Measurements from ENCODE around the gene TNC. TPM values are rescaled to one million over a fixed set of nuclear protein-coding genes. Genes with fewer than 3 reads are reported as not detected.

TNC gene
- polyA plus RNA-seq, 1 experiment = 648 TPM

DNA sequence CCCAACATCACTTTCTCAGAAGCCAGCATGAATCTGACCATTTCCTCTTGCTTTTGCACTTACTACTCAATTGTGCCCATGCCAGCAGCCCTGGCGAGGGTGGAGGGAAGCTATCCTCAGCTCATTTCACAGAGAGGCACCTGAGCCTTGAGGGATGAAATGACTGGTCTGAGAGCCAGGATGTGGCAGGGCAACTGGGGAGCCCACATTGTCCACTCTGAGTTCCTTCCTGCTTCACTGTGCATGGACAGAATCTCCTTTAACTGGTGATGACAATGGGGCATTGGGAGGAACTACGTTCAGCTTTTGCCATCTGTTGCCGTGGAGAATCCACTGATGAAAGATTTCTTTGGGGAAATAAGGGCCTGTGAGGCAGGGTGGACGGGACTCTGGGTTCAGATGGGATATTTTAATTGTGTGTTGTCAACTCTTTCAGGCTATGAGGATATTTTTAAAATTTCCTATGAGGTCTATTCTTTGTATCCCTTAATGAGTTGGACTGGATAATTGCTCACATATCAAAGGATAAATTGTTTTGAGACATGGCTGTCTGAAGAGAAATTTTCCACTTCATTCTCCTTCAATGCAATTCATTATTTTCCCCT lies 78.3 kb downstream of the TNC start:
- TF ChIP-seq, protein P1, sequence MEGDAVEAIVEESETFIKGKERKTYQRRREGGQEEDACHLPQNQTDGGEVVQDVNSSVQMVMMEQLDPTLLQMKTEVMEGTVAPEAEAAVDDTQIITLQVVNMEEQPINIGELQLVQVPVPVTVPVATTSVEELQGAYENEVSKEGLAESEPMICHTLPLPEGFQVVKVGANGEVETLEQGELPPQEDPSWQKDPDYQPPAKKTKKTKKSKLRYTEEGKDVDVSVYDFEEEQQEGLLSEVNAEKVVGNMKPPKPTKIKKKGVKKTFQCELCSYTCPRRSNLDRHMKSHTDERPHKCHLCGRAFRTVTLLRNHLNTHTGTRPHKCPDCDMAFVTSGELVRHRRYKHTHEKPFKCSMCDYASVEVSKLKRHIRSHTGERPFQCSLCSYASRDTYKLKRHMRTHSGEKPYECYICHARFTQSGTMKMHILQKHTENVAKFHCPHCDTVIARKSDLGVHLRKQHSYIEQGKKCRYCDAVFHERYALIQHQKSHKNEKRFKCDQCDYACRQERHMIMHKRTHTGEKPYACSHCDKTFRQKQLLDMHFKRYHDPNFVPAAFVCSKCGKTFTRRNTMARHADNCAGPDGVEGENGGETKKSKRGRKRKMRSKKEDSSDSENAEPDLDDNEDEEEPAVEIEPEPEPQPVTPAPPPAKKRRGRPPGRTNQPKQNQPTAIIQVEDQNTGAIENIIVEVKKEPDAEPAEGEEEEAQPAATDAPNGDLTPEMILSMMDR (IDR thresholded peaks at IDR 0.05; ENCODE audit: insufficient read depth, low read depth, low read length) = no peak
- no peak for DNase-seq (ENCODE audit: low read depth)
- Histone ChIP-seq H3K4me3 (ENCODE audit: low read depth, low read length) (no peak overlapping the region), H3K27me3 (ENCODE audit: control insufficient read depth, insufficient read depth, low read length) (no peaks in the 10 kb centered on the region), H3K36me3 (ENCODE audit: control insufficient read depth, insufficient read depth, low read length) (peaks cover 2% of the 10 kb centered on the region; the same call in 1 of the 2 replicates)
- ChIA-PET CTCF (interaction anchor here (2.7 kb wide), 1 partner anchor 24 kb away, joined by 5 read pairs; no protein-coding TSS in a partner anchor), POLR2A (no interaction called here)

DNA sequence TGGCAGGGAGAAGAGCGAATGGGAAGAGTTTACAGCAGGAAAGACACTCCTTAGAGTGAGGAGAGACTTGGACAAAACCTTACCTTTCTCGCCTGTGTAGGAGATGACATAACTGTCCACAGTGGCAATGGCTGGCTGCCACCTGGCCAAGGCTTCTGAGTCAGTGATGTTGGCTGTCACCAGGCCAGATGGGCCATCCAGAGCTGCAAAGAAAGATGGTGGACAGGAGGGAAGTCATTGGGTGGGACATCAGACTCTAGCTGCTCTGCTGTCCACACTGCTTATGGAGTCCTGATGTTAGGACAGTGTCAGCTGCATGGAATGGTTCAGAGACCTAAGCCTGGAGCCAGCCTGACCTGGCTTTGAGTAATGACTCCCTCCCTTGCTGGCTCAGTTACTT lies 79.8 kb downstream of the TNC start:
- POLR2A ChIA-PET = no interaction called here
- no peak for DNase-seq (ENCODE audit: low read depth)
- no peaks in the 10 kb centered on the region for H3K27me3 ChIP-seq (ENCODE audit: control insufficient read depth, insufficient read depth, low read length)
- CTCF ChIA-PET = interaction anchor here (2.7 kb wide), 1 partner anchor 25 kb away, joined by 5 read pairs; no protein-coding TSS in a partner anchor
- peaks cover 2% of the 10 kb centered on the region; the same call in 1 of the 2 replicates for H3K36me3 ChIP-seq (ENCODE audit: control insufficient read depth, insufficient read depth, low read length)
- H3K4me3 ChIP-seq (ENCODE audit: low read depth, low read length) = no peak overlapping the region
- TF ChIP-seq, protein P1 (IDR thresholded peaks at IDR 0.05; ENCODE audit: insufficient read depth, low read depth, low read length) = no peak

DNA sequence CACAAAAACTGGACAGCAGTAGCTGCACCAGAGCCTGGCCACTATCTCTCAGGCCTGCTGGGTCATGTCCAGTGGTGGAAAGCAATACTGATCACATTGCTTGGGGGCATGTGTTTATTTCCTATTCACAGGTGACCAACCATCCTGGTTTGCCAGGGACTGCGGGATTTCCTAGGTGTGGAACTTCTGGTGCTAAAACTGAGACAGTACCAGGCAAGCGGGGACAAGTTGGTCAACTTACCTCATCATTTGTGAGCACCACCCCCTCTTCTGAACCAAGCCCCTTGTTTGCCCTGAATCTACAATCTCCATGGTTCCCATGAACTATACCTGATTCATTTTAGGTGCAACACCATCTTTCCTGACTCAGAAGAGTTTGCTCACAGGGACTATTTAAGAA lies 81.3 kb downstream of the TNC start:
- no peak for DNase-seq (ENCODE audit: low read depth)
- ChIA-PET CTCF (no interaction called here), POLR2A (no interaction called here)
- TF ChIP-seq, protein P1 (IDR thresholded peaks at IDR 0.05; ENCODE audit: insufficient read depth, low read depth, low read length) = no peak
- Histone ChIP-seq H3K27me3 (ENCODE audit: control insufficient read depth, insufficient read depth, low read length) (no peaks in the 10 kb centered on the region), H3K36me3 (ENCODE audit: control insufficient read depth, insufficient read depth, low read length) (peaks cover 2% of the 10 kb centered on the region; the same call in 1 of the 2 replicates), H3K4me3 (ENCODE audit: low read depth, low read length) (no peak overlapping the region)

DNA sequence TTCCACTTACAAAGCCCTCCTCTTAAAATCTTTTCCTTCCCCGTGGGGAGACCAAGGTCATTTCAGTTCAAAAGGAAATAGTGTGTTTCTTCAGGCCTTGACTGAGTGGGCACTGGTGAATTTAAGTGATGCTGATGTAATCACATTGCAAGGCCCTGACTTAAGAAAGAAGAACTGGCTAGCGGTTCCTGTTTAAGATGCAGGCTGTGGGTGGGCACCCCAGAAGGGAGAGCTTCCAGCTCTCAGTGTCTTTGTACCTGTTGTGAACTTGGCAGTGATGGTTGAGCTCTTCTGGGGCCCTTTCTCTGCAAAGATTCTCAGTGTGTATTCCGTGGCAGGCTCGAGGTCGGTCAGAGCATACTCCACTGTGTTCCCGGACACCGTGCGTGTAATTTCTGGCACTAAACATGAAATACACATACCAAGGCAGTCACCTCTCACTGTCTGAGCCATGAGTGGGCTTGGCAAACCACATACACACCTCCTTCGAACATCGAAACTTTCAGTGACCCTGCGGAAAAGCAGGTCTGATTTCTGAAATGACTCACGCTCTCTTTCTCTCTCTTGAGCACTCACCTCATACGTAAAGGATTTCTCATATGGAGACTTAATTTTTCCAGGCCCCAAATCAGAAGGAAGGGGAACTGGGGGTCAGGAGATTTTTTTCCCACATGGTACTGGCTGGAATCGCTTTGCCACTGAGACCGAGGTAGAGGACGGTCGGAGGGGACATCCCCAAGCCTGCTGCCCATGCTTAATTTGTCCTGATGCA lies 81.9 kb downstream of the TNC start:
- no peaks in the 10 kb centered on the region for H3K27me3 ChIP-seq (ENCODE audit: control insufficient read depth, insufficient read depth, low read length)
- ChIA-PET CTCF (no interaction called here), POLR2A (no interaction called here)
- no peak overlapping the region for H3K4me3 ChIP-seq (ENCODE audit: low read depth, low read length)
- TF ChIP-seq, protein P1 (IDR thresholded peaks at IDR 0.05; ENCODE audit: insufficient read depth, low read depth, low read length) = no peak
- H3K36me3 ChIP-seq (ENCODE audit: control insufficient read depth, insufficient read depth, low read length) = peaks cover 2% of the 10 kb centered on the region; the same call in 1 of the 2 replicates
- peak; percentile 41 for DNase-seq (ENCODE audit: low read depth)

DNA sequence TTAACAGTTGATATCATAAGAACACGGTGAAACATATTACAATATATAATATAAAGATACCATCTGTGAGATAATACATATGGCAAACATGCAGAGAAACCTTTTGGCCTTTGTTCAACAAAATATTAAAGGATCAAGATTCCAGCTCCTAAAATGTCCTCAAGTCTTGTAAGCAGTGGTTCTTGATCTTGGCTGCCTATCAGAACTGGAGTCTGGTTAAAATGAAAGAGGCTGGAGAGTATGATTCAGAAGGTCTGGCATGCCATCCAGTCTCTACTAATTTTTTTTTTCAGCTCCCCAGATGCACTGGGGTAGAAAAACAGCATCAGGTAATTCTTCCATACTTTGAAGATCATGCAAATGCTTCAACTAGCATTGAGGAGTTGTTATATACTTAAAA lies 83.2 kb downstream of the TNC start:
- POLR2A ChIA-PET = interaction anchor here (0.6 kb wide), 1 partner anchor 15 kb away, joined by 8 read pairs; no protein-coding TSS in a partner anchor
- TF ChIP-seq, protein P1 (IDR thresholded peaks at IDR 0.05; ENCODE audit: insufficient read depth, low read depth, low read length) = no peak
- Histone ChIP-seq H3K36me3 (ENCODE audit: control insufficient read depth, insufficient read depth, low read length) (peaks cover 7% of the 10 kb centered on the region), H3K27me3 (ENCODE audit: control insufficient read depth, insufficient read depth, low read length) (no peaks in the 10 kb centered on the region), H3K4me3 (ENCODE audit: low read depth, low read length) (no peak overlapping the region)
- peak; percentile 60 for DNase-seq (ENCODE audit: low read depth)
- CTCF ChIA-PET = interaction anchor here (0.7 to 1.2 kb wide), 2 partner anchors 24 to 35 kb away, joined by 3 read pairs; no protein-coding TSS in a partner anchor

Measured in BJ (cell line).